K562 treated with DMSO at 1 percent for 4 hours (cell line): ENCODE data around the gene SLIT1. TPM values are rescaled to one million over a fixed set of nuclear protein-coding genes. Genes with fewer than 3 reads are reported as not detected.

Experiments used
- total RNA-seq: library from RNA; unstranded; fragments of 300-600 nt; gene quantifications from 2 replicates; pipeline ENCODE4 v1.2.3, GENCODE V29; 2022; ENCODE audit not compliant: insufficient read depth

Gene SLIT1
- total RNA-seq: 0.17 TPM in 1 of 2 replicates, not detected in the other

GRCh38 chr10:97185326-97186058 lies at the start of gene SLIT1:
Gene SLIT1, minus strand, starts transcription at chr10:97185959. Its CDS starts 285 bp downstream, at chr10:97185674.

Other genes starting within 250 kb of the SLIT1 start
- gene ARHGAP19, start 106.7 kb upstream of the SLIT1 start, total RNA-seq: 11.9 and 12.5 TPM in 2 replicates
- 2.2 and 2.6 TPM in 2 replicates for gene FRAT1, start 133.3 kb upstream of the SLIT1 start, total RNA-seq
- gene FRAT2, start 148.8 kb upstream of the SLIT1 start, total RNA-seq: 22.9 and 24.5 TPM in 2 replicates
- gene RRP12, start 215.4 kb upstream of the SLIT1 start, total RNA-seq: 10.5 and 11.0 TPM in 2 replicates
- gene PGAM1, start 240.2 kb upstream of the SLIT1 start, total RNA-seq: 181 and 216 TPM in 2 replicates